Measurements from ENCODE around the gene AKNAD1. TPM values are rescaled to one million over a fixed set of nuclear protein-coding genes. Genes with fewer than 3 reads are reported as not detected.

Gene AKNAD1
- total RNA-seq, 2 experiments from 2014 or later: not detected

DNA sequence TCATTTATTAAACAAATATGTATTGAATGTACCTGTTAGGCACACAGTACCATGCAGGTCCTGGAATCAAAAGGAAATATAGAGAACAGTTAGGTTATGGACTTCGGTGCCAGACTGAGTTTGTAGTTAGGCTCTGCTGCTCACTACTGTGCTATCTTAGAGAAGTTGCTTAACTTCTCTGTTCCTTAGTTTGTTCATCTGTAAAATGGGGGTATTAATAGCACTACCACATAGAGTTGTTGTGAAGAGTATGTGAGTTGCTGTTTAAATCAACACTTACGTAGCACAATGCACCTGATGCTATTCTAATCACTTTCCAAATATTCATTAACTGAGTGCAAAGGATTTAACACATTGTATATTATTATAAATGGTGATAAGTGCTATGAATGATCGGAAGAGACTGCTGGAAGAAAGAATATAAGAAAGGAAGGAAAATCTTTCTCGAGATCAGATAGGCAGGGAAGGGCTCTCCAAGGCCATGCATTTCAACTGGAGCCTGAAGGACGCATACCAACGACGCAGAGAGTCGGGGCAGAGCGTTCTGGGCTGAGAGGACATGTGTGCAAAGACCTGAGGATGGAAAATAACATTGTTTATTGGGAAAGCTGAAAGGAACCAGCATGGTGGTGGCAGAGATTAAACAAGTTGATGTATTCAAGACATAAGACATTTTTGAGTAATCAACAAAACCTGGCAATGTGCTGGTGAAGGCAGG lies 3.5 kb upstream of the AKNAD1 start:
- H3K4me1 Mint-ChIP-seq (ENCODE audit: low read depth): peaks cover 2% of the 10 kb centered on the region
- no peaks in the 10 kb centered on the region for H3K36me3 Mint-ChIP-seq (ENCODE audit: low read depth)
- ATAC-seq: no peak
- no peak overlapping the region for H3K27ac Mint-ChIP-seq
- no peak overlapping the region for H3K4me3 Mint-ChIP-seq
- H3K9me3 Mint-ChIP-seq: no peaks in the 10 kb centered on the region
- peaks cover 10% of the 10 kb centered on the region for H3K27me3 Mint-ChIP-seq
- DNase-seq: no peak
- ChIA-PET POLR2A (no interaction called here), CTCF (interaction anchor here (1.2 to 1.6 kb wide), 2 partner anchors 27 to 32 kb away, joined by 3 to 10 read pairs; no protein-coding TSS in a partner anchor)
- TF ChIP-seq, protein P1, sequence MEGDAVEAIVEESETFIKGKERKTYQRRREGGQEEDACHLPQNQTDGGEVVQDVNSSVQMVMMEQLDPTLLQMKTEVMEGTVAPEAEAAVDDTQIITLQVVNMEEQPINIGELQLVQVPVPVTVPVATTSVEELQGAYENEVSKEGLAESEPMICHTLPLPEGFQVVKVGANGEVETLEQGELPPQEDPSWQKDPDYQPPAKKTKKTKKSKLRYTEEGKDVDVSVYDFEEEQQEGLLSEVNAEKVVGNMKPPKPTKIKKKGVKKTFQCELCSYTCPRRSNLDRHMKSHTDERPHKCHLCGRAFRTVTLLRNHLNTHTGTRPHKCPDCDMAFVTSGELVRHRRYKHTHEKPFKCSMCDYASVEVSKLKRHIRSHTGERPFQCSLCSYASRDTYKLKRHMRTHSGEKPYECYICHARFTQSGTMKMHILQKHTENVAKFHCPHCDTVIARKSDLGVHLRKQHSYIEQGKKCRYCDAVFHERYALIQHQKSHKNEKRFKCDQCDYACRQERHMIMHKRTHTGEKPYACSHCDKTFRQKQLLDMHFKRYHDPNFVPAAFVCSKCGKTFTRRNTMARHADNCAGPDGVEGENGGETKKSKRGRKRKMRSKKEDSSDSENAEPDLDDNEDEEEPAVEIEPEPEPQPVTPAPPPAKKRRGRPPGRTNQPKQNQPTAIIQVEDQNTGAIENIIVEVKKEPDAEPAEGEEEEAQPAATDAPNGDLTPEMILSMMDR (IDR thresholded peaks at IDR 0.05): no peak
- intact Hi-C loops (cut with micrococcal nuclease): no loop called here

DNA sequence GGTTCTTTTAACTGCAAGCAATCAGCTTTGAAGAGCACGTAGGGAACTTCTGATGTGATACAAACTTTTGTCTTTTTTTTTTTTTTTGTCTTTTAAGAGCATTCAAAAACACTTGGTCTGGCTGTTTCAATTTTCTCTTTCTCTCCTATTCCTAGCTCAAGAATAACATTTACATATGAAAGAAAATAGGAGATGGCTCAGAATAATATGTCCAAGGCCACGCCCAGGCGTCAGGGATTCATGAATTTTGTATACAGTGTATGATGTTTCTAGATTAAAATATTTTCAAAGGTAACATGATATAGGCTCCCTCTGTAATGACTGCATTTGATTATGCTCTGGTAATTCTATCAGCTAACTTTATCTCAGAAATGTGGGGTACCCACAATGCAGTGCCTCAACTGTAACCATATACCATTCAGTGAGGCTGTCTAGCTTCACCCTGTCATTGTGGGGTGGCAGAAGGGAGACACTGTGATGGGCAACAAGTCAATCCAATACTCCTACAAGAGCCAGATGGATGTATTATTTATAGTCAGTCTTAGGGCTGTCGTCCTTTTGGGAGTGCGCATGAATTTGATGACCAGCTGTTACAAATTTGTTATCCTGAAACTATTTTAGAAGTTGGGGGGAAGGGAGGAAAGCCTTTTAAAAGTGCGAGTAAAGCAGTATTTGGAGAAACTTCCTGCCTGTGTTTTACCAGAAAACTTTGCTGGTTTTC lies 1.5 kb upstream of the AKNAD1 start:
- Mint-ChIP-seq H3K4me3 (no peak overlapping the region), H3K27me3 (peaks cover 10% of the 10 kb centered on the region)
- CTCF ChIA-PET: interaction anchor here (0.6 to 2.0 kb wide), 2 partner anchors 30 to 119 kb away, joined by 4 to 6 read pairs; no protein-coding TSS in a partner anchor

DNA sequence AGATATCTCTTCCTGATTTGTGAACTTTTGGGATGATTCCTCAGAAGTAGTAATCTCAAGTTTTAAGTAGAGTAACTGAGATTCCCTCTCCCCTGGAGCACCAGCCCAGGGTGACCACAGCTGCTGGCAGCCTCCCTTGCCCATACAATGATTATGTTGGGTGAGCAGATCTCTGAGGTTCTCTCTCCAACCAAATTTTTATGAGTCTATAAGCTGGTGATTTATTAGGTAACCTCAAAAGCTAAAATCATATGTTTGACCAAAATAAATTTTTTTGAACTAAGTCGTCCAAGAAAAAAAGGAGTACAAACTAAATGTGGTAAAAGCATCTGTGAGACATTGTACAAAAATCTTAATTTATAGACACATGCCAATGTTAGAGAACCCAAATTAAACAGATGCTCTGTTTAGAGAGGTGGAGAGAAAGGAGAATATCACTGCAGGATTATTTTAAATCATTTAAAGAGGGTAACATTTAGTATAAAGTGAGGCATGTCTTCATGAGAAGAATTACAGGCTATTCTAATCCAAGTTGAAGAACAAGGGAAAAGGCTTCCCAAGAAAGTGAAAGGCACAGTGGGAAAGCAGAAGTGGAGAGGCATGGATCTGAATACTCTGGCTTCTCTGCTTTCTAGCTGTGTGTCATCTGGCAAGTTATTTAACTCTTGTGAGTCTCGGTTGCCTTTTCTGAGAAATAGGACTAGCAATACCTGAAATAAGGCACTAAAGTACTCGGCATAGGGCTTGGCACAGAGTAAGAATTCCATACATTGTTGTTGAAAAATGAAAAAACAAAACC lies 2.5 kb downstream of the AKNAD1 start:
- POLR2A ChIA-PET: no interaction called here
- Mint-ChIP-seq H3K4me3 (no peak overlapping the region), H3K36me3 (ENCODE audit: low read depth) (no peaks in the 10 kb centered on the region), H3K4me1 (ENCODE audit: low read depth) (peaks cover 4% of the 10 kb centered on the region), H3K27ac (no peak overlapping the region), H3K9me3 (no peaks in the 10 kb centered on the region), H3K27me3 (peaks cover 11% of the 10 kb centered on the region)
- no peak for DNase-seq
- TF ChIP-seq, protein P1 (IDR thresholded peaks at IDR 0.05): no peak
- CTCF ChIA-PET: no interaction called here
- ATAC-seq: no peak
- intact Hi-C loops (cut with micrococcal nuclease): no loop called here

More for the DNA sequence above, 1.5 kb upstream of the AKNAD1 start:
- intact Hi-C loops (cut with micrococcal nuclease): no loop called here
- ATAC-seq: no peak
- peaks cover 2% of the 10 kb centered on the region for H3K4me1 Mint-ChIP-seq (ENCODE audit: low read depth)
- H3K9me3 Mint-ChIP-seq: no peaks in the 10 kb centered on the region
- DNase-seq: no peak
- H3K27ac Mint-ChIP-seq: no peak overlapping the region
- H3K36me3 Mint-ChIP-seq (ENCODE audit: low read depth): no peaks in the 10 kb centered on the region
- TF ChIP-seq, protein P1 (IDR thresholded peaks at IDR 0.05): no peak
- POLR2A ChIA-PET: no interaction called here

DNA sequence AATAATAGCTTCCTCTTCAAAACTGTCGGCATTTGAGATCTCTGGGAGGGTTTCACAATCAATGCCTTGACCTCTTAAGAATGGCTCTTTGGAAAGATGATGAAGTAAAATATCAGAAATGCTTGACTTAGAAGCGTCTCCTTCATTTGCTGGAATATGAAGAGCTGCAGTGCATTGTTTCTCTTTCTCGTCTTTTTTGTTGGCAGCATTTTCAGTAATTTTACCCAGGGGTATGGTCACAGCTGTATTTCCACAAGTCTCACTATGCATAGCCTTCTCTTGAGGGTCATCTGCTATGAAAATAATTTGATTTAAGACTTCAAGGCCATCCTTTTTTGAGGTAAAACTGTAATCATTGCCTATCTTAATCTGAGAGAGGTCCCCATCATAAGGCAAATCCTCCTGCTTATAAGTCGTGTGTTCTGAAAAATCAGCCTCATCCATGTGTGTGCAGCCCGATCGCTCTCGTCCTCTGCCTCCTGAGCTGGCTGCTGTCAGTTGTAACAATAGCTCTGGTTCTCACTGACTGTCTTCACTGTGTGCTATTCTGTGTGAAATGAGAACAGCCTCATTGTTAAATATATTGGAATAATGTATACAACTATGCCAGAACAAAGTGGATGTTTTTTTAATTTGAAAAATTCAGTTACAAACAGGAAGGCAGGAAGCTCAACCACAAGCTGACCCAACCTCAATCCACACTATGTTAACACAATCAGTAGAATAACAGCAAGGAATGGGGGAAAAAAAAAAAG lies 4.5 kb downstream of the AKNAD1 start:
- ATAC-seq: no peak
- H3K36me3 Mint-ChIP-seq (ENCODE audit: low read depth): no peaks in the 10 kb centered on the region
- H3K27ac Mint-ChIP-seq: no peak overlapping the region
- CTCF ChIA-PET: interaction anchor here (0.6 to 1.2 kb wide), 4 partner anchors 14 to 35 kb away, joined by 3 read pairs; no protein-coding TSS in a partner anchor
- no peaks in the 10 kb centered on the region for H3K9me3 Mint-ChIP-seq
- TF ChIP-seq, protein P1 (IDR thresholded peaks at IDR 0.05): no peak
- intact Hi-C loops (cut with micrococcal nuclease): no loop called here
- no peak overlapping the region for H3K4me3 Mint-ChIP-seq
- peaks cover 8% of the 10 kb centered on the region for H3K27me3 Mint-ChIP-seq
- no peak for DNase-seq
- H3K4me1 Mint-ChIP-seq (ENCODE audit: low read depth): peaks cover 4% of the 10 kb centered on the region
- POLR2A ChIA-PET: no interaction called here

Data from activated CD8-positive, alpha-beta T cell treated with anti-CD3 and anti-CD28 coated beads for 36 hours (primary cell).